SK-N-SH (cell line): Measurements from ENCODE around the gene GSG1L. TPM values are rescaled to one million over a fixed set of nuclear protein-coding genes. Genes with fewer than 3 reads are reported as not detected.

Experiments
- CTCF ChIA-PET: fragments of 300-600, 350-600 bp; formaldehyde crosslinking; extraction: SDS; loops from one replicate; lab custom pipeline; 2021; lab: Yijun Ruan, JAX
- POLR2A ChIA-PET: fragments of 350-600 bp; sonication (Branson Sonifier 250); formaldehyde crosslinking; extraction: SDS; loops from one replicate; lab custom pipeline; 2020; ENCODE audit warnings: antibody characterized with exemption, inconsistent platforms; lab: Yijun Ruan, JAX
- DNase-seq: peaks from one replicate; pipeline ENCODE4 v3.0.0; 2012
- H2AFZ ChIP-seq: fragments of 200-600 bp; sonication (generic); 2 replicates; pipeline ENCODE4 v1.8.1; 2016; ENCODE audit warnings: antibody characterized with exemption, mild to moderate bottlenecking, low read depth
- H3F3A ChIP-seq: fragments of 200-600 bp; sonication (generic); replicated peaks from 2 replicates; pipeline ENCODE3; 2016; ENCODE audit warnings: antibody characterized with exemption, mild to moderate bottlenecking; ENCODE audit not compliant: insufficient read depth
- H3K27ac ChIP-seq, 2 experiments: fragments of 200-500 bp in 1 of 2; fragments of 200-600 bp in 1 of 2; sonication (Bioruptor generic) in 1 of 2; sonication (generic), shearing (Covaris generic) in 1 of 2; 2 replicates each; pipeline versions ENCODE4 v1.5.1 to v1.6.1; 2014 to 2016; ENCODE audit warnings: low read depth in 2 of 2, inconsistent platforms in 1 of 2, low read length in 1 of 2, mild to moderate bottlenecking in 1 of 2, mixed read lengths in 1 of 2
- H3K27me3 ChIP-seq: fragments of 200-600 bp; sonication (generic), shearing (Covaris generic); 2 replicates; pipeline ENCODE4 v1.6.1; 2016; ENCODE audit warnings: mixed run types; ENCODE audit not compliant: insufficient read depth
- H3K36me3 ChIP-seq, 2 experiments: fragments of 200-500 bp in 1 of 2; fragments of 200-600 bp in 1 of 2; sonication (Bioruptor generic) in 1 of 2; sonication (generic) in 1 of 2; replicated peaks in 1 of 2; 2 replicates each; pipeline versions ENCODE3 to v1.5.1; 2014 to 2016; ENCODE audit warnings: low read length in 1 of 2, mild to moderate bottlenecking in 1 of 2; ENCODE audit not compliant: insufficient read depth in 2 of 2, control insufficient read depth in 1 of 2
- H3K4me1 ChIP-seq, 2 experiments: fragments of 200-500 bp in 1 of 2; fragments of 200-600 bp in 1 of 2; sonication (Bioruptor generic) in 1 of 2; sonication (generic), shearing (Covaris generic) in 1 of 2; 2 replicates each; pipeline versions ENCODE4 v1.5.1 to v1.6.1; 2014 to 2016; ENCODE audit warnings: low read depth in 1 of 2, low read length in 1 of 2, mixed run types in 1 of 2; ENCODE audit not compliant: insufficient read depth in 2 of 2, control insufficient read depth in 1 of 2
- H3K4me2 ChIP-seq: fragments of 200-600 bp; sonication (generic), shearing (Covaris generic); 2 replicates; pipeline ENCODE4 v1.6.1; 2017; ENCODE audit warnings: mixed run types
- H3K4me3 ChIP-seq, 2 experiments: fragments of 200-500 bp in 1 of 2; fragments of 200-600 bp in 1 of 2; sonication (Bioruptor generic) in 1 of 2; sonication (generic), shearing (Covaris generic) in 1 of 2; 2 replicates each; pipeline versions ENCODE4 v1.5.1 to v1.8.1; 2014 to 2016; ENCODE audit warnings: low read depth in 2 of 2, inconsistent platforms in 1 of 2, low read length in 1 of 2, mild to moderate bottlenecking in 1 of 2, mixed read lengths in 1 of 2, moderate library complexity in 1 of 2
- H3K79me2 ChIP-seq: fragments of 200-600 bp; sonication (generic); 2 replicates; pipeline ENCODE4 v1.8.1; 2017; ENCODE audit warnings: mild to moderate bottlenecking; ENCODE audit not compliant: insufficient read depth
- H3K9ac ChIP-seq: fragments of 200-600 bp; sonication (generic); 2 replicates; pipeline ENCODE4 v1.6.1; 2017; ENCODE audit warnings: mixed run types
- H3K9me2 ChIP-seq: fragments of 200-600 bp; sonication (generic); 2 replicates; pipeline ENCODE4 v1.6.1; 2017; ENCODE audit warnings: mixed run types
- H3K9me3 ChIP-seq: fragments of 200-600 bp; sonication (generic); 2 replicates; pipeline ENCODE4 v1.6.1; 2017; ENCODE audit warnings: mixed run types, mild to moderate bottlenecking, moderate library complexity
- H4K20me1 ChIP-seq: fragments of 200-600 bp; sonication (generic); 2 replicates; pipeline ENCODE4 v1.6.1; 2017; ENCODE audit warnings: mild to moderate bottlenecking, mixed run types; ENCODE audit not compliant: insufficient read depth
- ELF1 ChIP-seq: IDR thresholded peaks from 2 replicates; pipeline ENCODE4 v1.4.0; 2012
- EZH2phosphoT487 ChIP-seq: fragments of 200-600 bp; sonication (generic); IDR thresholded peaks from 2 replicates; pipeline ENCODE4 v1.6.1; 2017; ENCODE audit warnings: low read depth, mixed run types, mild to moderate bottlenecking, antibody characterized with exemption, moderate library complexity, borderline replicate concordance
- FOSL2 ChIP-seq: IDR thresholded peaks from 2 replicates; pipeline ENCODE4 v1.4.0; 2012; ENCODE audit warnings: low read depth, mild to moderate bottlenecking, moderate library complexity, borderline replicate concordance
- FOXJ3 ChIP-seq: sonication (generic); formaldehyde crosslinking; IDR thresholded peaks from 2 replicates; pipeline ENCODE4 v1.5.1; 2020; ENCODE audit warnings: mild to moderate bottlenecking, missing genetic modification reagents
- FOXM1 ChIP-seq: IDR thresholded peaks from 2 replicates; pipeline ENCODE4 v1.4.0; 2012; ENCODE audit warnings: low read depth, mild to moderate bottlenecking
- GATA2 ChIP-seq: sonication (generic); formaldehyde crosslinking; IDR thresholded peaks from 2 replicates; pipeline ENCODE4 v1.5.0; 2020; ENCODE audit warnings: mild to moderate bottlenecking, missing genetic modification reagents
- JUND ChIP-seq: IDR thresholded peaks from 2 replicates; pipeline ENCODE4 v1.4.0; 2012
- MAX ChIP-seq: IDR thresholded peaks from 2 replicates; pipeline ENCODE4 v1.4.0; 2012; ENCODE audit warnings: low read depth
- MEF2A ChIP-seq: IDR thresholded peaks from 2 replicates; pipeline ENCODE4 v1.4.0; 2012; ENCODE audit warnings: low read depth, borderline replicate concordance
- NFIC ChIP-seq: IDR thresholded peaks from 2 replicates; pipeline ENCODE4 v1.4.0; 2012; ENCODE audit warnings: borderline replicate concordance
- RCOR1 ChIP-seq: fragments of 150-350 bp; IDR thresholded peaks from 2 replicates; pipeline ENCODE4 v1.6.1; 2017; ENCODE audit warnings: antibody characterized with exemption, low read length
- REST ChIP-seq: IDR thresholded peaks from 2 replicates; pipeline ENCODE4 v1.6.1; 2012; ENCODE audit warnings: mild to moderate bottlenecking, low read depth, low read length, moderate library complexity
- RFX5 ChIP-seq: IDR thresholded peaks from 2 replicates; pipeline ENCODE4 v1.6.1; 2012; ENCODE audit warnings: mild to moderate bottlenecking, improper control_type of control experiment, low read length
- SIN3A ChIP-seq: IDR thresholded peaks from 2 replicates; pipeline ENCODE4 v1.6.1; 2012; ENCODE audit warnings: low read depth, mild to moderate bottlenecking, low read length, moderate library complexity, borderline replicate concordance
- SMC3 ChIP-seq: IDR thresholded peaks from 2 replicates; pipeline ENCODE4 v1.6.1; 2012; ENCODE audit warnings: low read depth, low read length, improper control_type of control experiment
- TAF1 ChIP-seq: IDR thresholded peaks from 2 replicates; pipeline ENCODE4 v1.6.1; 2012; ENCODE audit warnings: low read depth, mild to moderate bottlenecking, low read length, moderate library complexity, borderline replicate concordance
- TCF12 ChIP-seq: IDR thresholded peaks from 2 replicates; pipeline ENCODE4 v1.4.0; 2012
- ZBTB33 ChIP-seq: IDR thresholded peaks from 2 replicates; pipeline ENCODE4 v1.4.0; 2012; ENCODE audit warnings: low read depth, borderline replicate concordance
- WGBS: methylation state at CpG from one replicate; pipeline ENCODE4 v1.1.6; 2017; ENCODE audit warnings: low lambda C conversion rate; 5-methylcytosine and 5-hydroxymethylcytosine counted together
- polyA plus RNA-seq, 3 experiments: library from polyadenylated mRNA; depleted of rRNA; stranded (reverse); fragments of >200 nt; gene quantifications; 2 replicates each; pipeline ENCODE4 v1.2.3, GENCODE V29; 2012

GSG1L gene
- polyA plus RNA-seq, 1 of the 3 experiments (the other 2 are of a cell fraction): not detected

GRCh38 chr16:27742333-27742732 lies 321.2 kb downstream of the GSG1L start:
- Histone ChIP-seq H3K9ac (no peak overlapping the region), H3F3A (no peaks in the 10 kb centered on the region), H3K79me2 (no peaks in the 10 kb centered on the region), H4K20me1 (no peaks in the 10 kb centered on the region), H3K27me3 (no peaks in the 10 kb centered on the region), H3K9me3 (no peaks in the 10 kb centered on the region), H3K9me2 (no peaks in the 10 kb centered on the region), H2AFZ (no peak overlapping the region), H3K27ac (no peak overlapping the region), H3K36me3 (peaks cover 7 to 8% of the 10 kb centered on the region in 2 experiments), H3K4me1 (peaks cover 0 to 2% of the 10 kb centered on the region in 2 experiments; a peak in 1 of 4 replicates), H3K4me3 (no peak overlapping the region), H3K4me2 (no peak overlapping the region)
- no peak for DNase-seq
- TF ChIP-seq EZH2phosphoT487 (no peak), SIN3A (no peak), MEF2A (no peak), GATA2 (CRISPR knock-in tag) (no peak), NFIC (no peak), TAF1 (no peak), TCF12 (no peak), REST (no peak), FOSL2 (no peak), JUND (no peak), MAX (no peak), RCOR1 (no peak)
- WGBS: 97% methylated on average over 4 of the region's 5 CpGs
- POLR2A ChIA-PET: no interaction called here
- CTCF ChIA-PET: interaction anchor here (1.8 kb wide), 1 partner anchor 102 kb away, joined by 5 read pairs; no protein-coding TSS in a partner anchor

GRCh38 chr16:27740496-27741201 lies 322.9 kb downstream of the GSG1L start:
- 62% methylated on average over 2 of the region's 11 CpGs for WGBS
- CTCF ChIA-PET: no interaction called here
- POLR2A ChIA-PET: no interaction called here
- TF ChIP-seq ELF1 (no peak), RFX5 (no peak), ZBTB33 (no peak), TCF12 (no peak), FOXJ3 (CRISPR knock-in tag) (no peak), SMC3 (no peak), SIN3A (no peak), FOXM1 (no peak), REST (no peak)

More at GRCh38 chr16:27740496-27741201, 322.9 kb downstream of the GSG1L start:
- no peaks in the 10 kb centered on the region for H3K79me2 ChIP-seq
- no peak overlapping the region for H2AFZ ChIP-seq
- no peaks in the 10 kb centered on the region for H4K20me1 ChIP-seq
- no peak overlapping the region for H3K4me3 ChIP-seq
- H3K4me2 ChIP-seq: no peak overlapping the region
- H3K36me3 ChIP-seq: peaks cover 7 to 8% of the 10 kb centered on the region in 2 experiments
- peaks cover 0 to 2% of the 10 kb centered on the region in 2 experiments; a peak in 1 of 4 replicates for H3K4me1 ChIP-seq
- no peak for DNase-seq
- no peaks in the 10 kb centered on the region for H3K9me3 ChIP-seq
- no peaks in the 10 kb centered on the region for H3K27me3 ChIP-seq
- H3F3A ChIP-seq: no peaks in the 10 kb centered on the region
- no peaks in the 10 kb centered on the region for H3K9me2 ChIP-seq
- H3K27ac ChIP-seq: no peak overlapping the region
- H3K9ac ChIP-seq: no peak overlapping the region
